DLD1 (cell line): ENCODE measurements around the gene GALNT3.

Experiments
- in situ Hi-C: cut with HindIII; loops from 2 replicates; pipeline ENCODE4 v1.10.0; 2017; ENCODE audit warnings: low sequenced_read_pairs

The GALNT3 gene

GRCh38 chr2:165796819-165797530, 2.9 kb upstream of the GALNT3 start:
- in situ Hi-C loops: no loop called here

- in situ Hi-C loops: no loop called here
These were observed 2.1 kb upstream of the GALNT3 start for GRCh38 chr2:165796129-165796528.

GRCh38 chr2:165795011-165795410, 964 bp upstream of the GALNT3 start:
- in situ Hi-C loops: no loop called here

GRCh38 chr2:165794536-165794928, 485 bp upstream of the GALNT3 start:
- in situ Hi-C loops: no loop called here

GRCh38 chr2:165793161-165793778, 777 bp downstream of the GALNT3 start:
- in situ Hi-C loops: no loop called here

GRCh38 chr2:165792104-165792454, 2.0 kb downstream of the GALNT3 start:
- in situ Hi-C loops: no loop called here

- in situ Hi-C loops: no loop called here
These were observed 2.5 kb downstream of the GALNT3 start for GRCh38 chr2:165791421-165792103.

- in situ Hi-C loops: no loop called here
These were observed 3.6 kb downstream of the GALNT3 start for GRCh38 chr2:165790466-165790865.

GRCh38 chr2:165787334-165787733, 6.7 kb downstream of the GALNT3 start:
- in situ Hi-C loops: no loop called here

- in situ Hi-C loops: no loop called here
These were observed 14.3 kb downstream of the GALNT3 start for GRCh38 chr2:165779706-165780105.

GRCh38 chr2:165778653-165779451, 15.2 kb downstream of the GALNT3 start:
- in situ Hi-C loops: no loop called here

- in situ Hi-C loops: no loop called here
These were observed 15.9 kb downstream of the GALNT3 start for GRCh38 chr2:165778187-165778556.

- in situ Hi-C loops: no loop called here
These were observed 16.4 kb downstream of the GALNT3 start for GRCh38 chr2:165777522-165778186.

- in situ Hi-C loops: no loop called here
These were observed 17.3 kb downstream of the GALNT3 start for GRCh38 chr2:165776796-165777195.

- in situ Hi-C loops: no loop called here
These were observed 18.0 kb downstream of the GALNT3 start for GRCh38 chr2:165776013-165776412.

- in situ Hi-C loops: no loop called here
These were observed 20.4 kb downstream of the GALNT3 start for GRCh38 chr2:165773684-165774083.

GRCh38 chr2:165772183-165772582, 21.9 kb downstream of the GALNT3 start:
- in situ Hi-C loops: no loop called here

- in situ Hi-C loops: no loop called here
These were observed 27.6 kb downstream of the GALNT3 start for GRCh38 chr2:165766326-165766927.

- in situ Hi-C loops: no loop called here
These were observed 31.3 kb downstream of the GALNT3 start for GRCh38 chr2:165762723-165763122.

- in situ Hi-C loops: no loop called here
These were observed 36.0 kb downstream of the GALNT3 start for GRCh38 chr2:165757906-165758675.
